Stimulated activated CD8-positive, alpha-beta memory T cell treated with anti-CD3 and anti-CD28 coated beads, Interleukin-15, amount 100 ng/mL, for 24 hours (primary cell): Measurements from ENCODE around the gene DZANK1.
"Not testable (repeated sequence)": the region's sequence is repeated elsewhere in the genome, so short reads cannot be mapped to it uniquely, and the experiment has no call there.

Experiments
- DNase-seq: peaks from one replicate; pipeline ENCODE4 v3.0.0-alpha.2; 2020; ENCODE audit warnings: low read depth

DZANK1 gene

GRCh38 chr20:18436847-18437246, 30.0 kb downstream of the DZANK1 start:
- DNase-seq, result no peak

GRCh38 chr20:18431206-18431605, 35.6 kb downstream of the DZANK1 start:
- DNase-seq, result no peak

GRCh38 chr20:18430172-18430826, 36.5 kb downstream of the DZANK1 start:
- no peak for DNase-seq

GRCh38 chr20:18428490-18429173, 38.2 kb downstream of the DZANK1 start:
- DNase-seq, result no peak

GRCh38 chr20:18427214-18427613, 39.6 kb downstream of the DZANK1 start:
- no peak for DNase-seq

- no peak for DNase-seq
These were observed 45.2 kb downstream of the DZANK1 start for GRCh38 chr20:18421608-18422007.

- DNase-seq, result no peak
These were observed 50.3 kb downstream of the DZANK1 start for GRCh38 chr20:18416486-18416885.

GRCh38 chr20:18414140-18414539, 52.7 kb downstream of the DZANK1 start:
- no peak for DNase-seq

GRCh38 chr20:18412221-18412901, 54.5 kb downstream of the DZANK1 start:
- DNase-seq, result no peak

GRCh38 chr20:18405826-18406225, 61.0 kb downstream of the DZANK1 start:
- DNase-seq, result no peak

GRCh38 chr20:18404172-18404571, 62.7 kb downstream of the DZANK1 start:
- DNase-seq, result no peak

- no peak for DNase-seq
These were observed 63.6 kb downstream of the DZANK1 start for GRCh38 chr20:18403269-18403668.

- no peak for DNase-seq
These were observed 65.5 kb downstream of the DZANK1 start for GRCh38 chr20:18401305-18401704.

GRCh38 chr20:18400460-18400859, 66.4 kb downstream of the DZANK1 start:
- DNase-seq, result no peak

GRCh38 chr20:18398713-18399112, 68.1 kb downstream of the DZANK1 start:
- DNase-seq, result not testable (repeated sequence)

- DNase-seq, result no peak
These were observed 69.8 kb downstream of the DZANK1 start for GRCh38 chr20:18397030-18397429.

GRCh38 chr20:18395544-18395943, 71.3 kb downstream of the DZANK1 start:
- DNase-seq, result no peak

- no peak for DNase-seq
These were observed 72.5 kb downstream of the DZANK1 start for GRCh38 chr20:18394363-18394762.

GRCh38 chr20:18391686-18392085, 75.1 kb downstream of the DZANK1 start:
- no peak for DNase-seq

- no peak for DNase-seq
These were observed 76.6 kb downstream of the DZANK1 start for GRCh38 chr20:18390201-18390600.

- DNase-seq, result no peak
These were observed 78.0 kb downstream of the DZANK1 start for GRCh38 chr20:18388860-18389259.

- no peak for DNase-seq
These were observed 85.8 kb downstream of the DZANK1 start for GRCh38 chr20:18380908-18381529.
